ENCODE measurements around the gene ITFG1.
A peak's percentile ranks its signal among the peaks of the same experiment; 100 is the strongest.
"Not testable (repeated sequence)": the region's sequence is repeated elsewhere in the genome, so short reads cannot be mapped to it uniquely, and the experiment has no call there.

The ITFG1 gene

GRCh38 chr16:47371271-47372014, 89.4 kb downstream of the ITFG1 start:
- DNase-seq (ENCODE audit: low read depth): no peak
- no peak for TF ChIP-seq CTCF (conservative IDR thresholded peaks at IDR 0.05; ENCODE audit: low read depth, low read length)
- no peak overlapping the region for H3K4me3 ChIP-seq (ENCODE audit: low read depth, low read length)

GRCh38 chr16:47370536-47370935, 90.3 kb downstream of the ITFG1 start:
- no peak for TF ChIP-seq CTCF (conservative IDR thresholded peaks at IDR 0.05; ENCODE audit: low read depth, low read length)
- DNase-seq (ENCODE audit: low read depth): no peak

GRCh38 chr16:47366228-47366627, 94.6 kb downstream of the ITFG1 start:
- H3K4me3 ChIP-seq (ENCODE audit: low read depth, low read length): no peak overlapping the region
- DNase-seq (ENCODE audit: low read depth): no peak
- TF ChIP-seq CTCF (conservative IDR thresholded peaks at IDR 0.05; ENCODE audit: low read depth, low read length): no peak

More at GRCh38 chr16:47370536-47370935, 90.3 kb downstream of the ITFG1 start:
- no peak overlapping the region for H3K4me3 ChIP-seq (ENCODE audit: low read depth, low read length)

- H3K4me3 ChIP-seq (ENCODE audit: low read depth, low read length): no peak overlapping the region
- TF ChIP-seq CTCF (conservative IDR thresholded peaks at IDR 0.05; ENCODE audit: low read depth, low read length): no peak
- DNase-seq (ENCODE audit: low read depth): no peak
These were observed 97.1 kb downstream of the ITFG1 start for GRCh38 chr16:47363761-47364160.

GRCh38 chr16:47359478-47359877, 101.4 kb downstream of the ITFG1 start:
- DNase-seq (ENCODE audit: low read depth): peak; percentile 5
- H3K4me3 ChIP-seq (ENCODE audit: low read depth, low read length): no peak overlapping the region
- no peak for TF ChIP-seq CTCF (conservative IDR thresholded peaks at IDR 0.05; ENCODE audit: low read depth, low read length)

GRCh38 chr16:47358816-47359215, 102.0 kb downstream of the ITFG1 start:
- no peak overlapping the region for H3K4me3 ChIP-seq (ENCODE audit: low read depth, low read length)
- no peak for TF ChIP-seq CTCF (conservative IDR thresholded peaks at IDR 0.05; ENCODE audit: low read depth, low read length)
- peak; percentile 5 for DNase-seq (ENCODE audit: low read depth)

- H3K4me3 ChIP-seq (ENCODE audit: low read depth, low read length); DNase-seq (ENCODE audit: low read depth): not testable (repeated sequence)
These were observed 111.8 kb downstream of the ITFG1 start for GRCh38 chr16:47349029-47349428.

GRCh38 chr16:47347021-47347696, 113.7 kb downstream of the ITFG1 start:
- DNase-seq (ENCODE audit: low read depth); H3K4me3 ChIP-seq (ENCODE audit: low read depth, low read length): not testable (repeated sequence)
